Activated CD8-positive, alpha-beta memory T cell treated with anti-CD3 and anti-CD28 coated beads, Interleukin-2, amount 50 U/mL, for 1 hour (primary cell): ENCODE results near the gene TENM4.

Source experiments
- DNase-seq: peaks from one replicate; pipeline ENCODE4 v3.0.0-alpha.2; 2020; ENCODE audit errors: extremely low read depth

Gene TENM4

DNA sequence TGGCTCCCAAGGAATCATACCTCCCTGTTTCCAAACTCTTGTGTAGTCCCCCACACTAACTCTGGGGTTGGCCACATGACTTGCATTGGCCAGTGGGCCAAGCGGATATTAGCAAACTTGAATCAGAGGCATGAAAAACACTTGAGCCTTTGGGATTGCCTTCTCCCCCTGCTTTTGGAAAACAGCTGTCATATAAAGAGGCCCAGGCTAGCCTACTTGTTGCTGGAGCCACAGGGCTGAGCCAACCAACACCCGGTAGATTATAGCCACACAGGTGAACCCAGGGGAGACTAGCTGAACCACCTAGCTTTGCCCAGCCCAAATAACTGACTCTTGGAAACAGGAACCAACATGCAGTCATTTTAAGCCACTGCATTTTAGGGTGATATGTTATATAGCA is 354.8 kb downstream of the TENM4 start:
- DNase-seq, result no peak

DNA sequence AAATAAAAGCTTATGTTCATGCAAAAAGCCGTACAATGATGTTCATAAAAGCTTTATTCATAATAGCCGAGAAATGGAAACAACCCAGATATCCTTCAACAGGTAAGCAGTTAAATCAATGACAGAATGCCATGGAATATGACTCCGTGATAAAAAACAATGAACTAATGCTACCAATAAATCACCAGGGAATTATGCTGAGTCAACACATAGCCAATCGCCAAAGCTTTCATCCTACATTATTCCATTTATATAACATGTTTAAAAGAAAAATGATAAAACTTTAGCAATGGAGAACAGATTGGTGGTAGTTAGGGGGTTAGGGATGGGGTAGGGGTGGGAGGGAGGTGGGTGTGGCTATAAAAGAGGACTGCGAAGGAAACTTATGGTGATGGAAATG is 356.4 kb downstream of the TENM4 start:
- DNase-seq, result no peak

DNA sequence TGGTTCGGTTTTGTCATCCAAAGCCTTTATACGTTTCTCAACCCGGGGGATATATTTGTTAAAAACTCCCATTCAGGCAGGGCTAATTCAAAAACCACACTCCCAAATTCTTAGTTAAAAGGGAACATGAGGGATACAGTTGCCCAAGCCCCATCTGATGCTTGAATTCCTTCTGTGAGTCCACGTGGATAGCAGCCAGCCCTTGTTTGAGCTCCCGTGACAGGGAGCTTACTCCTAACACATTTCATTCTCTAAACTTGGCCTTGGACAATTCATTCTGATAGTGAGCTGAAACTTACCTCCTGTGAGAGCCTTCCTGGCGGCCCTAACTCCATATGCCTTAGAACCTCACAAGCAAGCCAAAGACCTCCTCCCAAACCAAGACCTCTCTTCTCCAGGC is 357.5 kb downstream of the TENM4 start:
- DNase-seq, result no peak

DNA sequence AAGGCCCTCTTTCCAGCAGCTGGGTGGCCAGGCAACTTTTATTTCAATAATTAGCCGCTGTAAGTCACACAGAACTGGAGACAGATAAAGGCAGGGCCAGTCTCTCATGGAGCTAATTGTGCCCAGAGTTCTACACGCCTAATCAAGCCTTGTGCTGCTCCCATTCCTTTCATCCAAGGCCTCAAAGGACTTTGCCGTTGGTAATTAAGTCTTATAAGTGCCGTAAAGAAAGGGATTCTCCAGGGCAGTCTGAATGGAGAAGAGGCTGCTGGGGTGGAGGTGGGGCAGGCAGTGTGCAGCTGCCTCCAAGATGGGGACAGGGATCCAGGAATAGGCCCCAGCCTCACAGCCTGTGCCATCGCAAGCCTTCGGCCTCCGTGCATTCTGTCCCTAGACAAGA is 357.9 kb downstream of the TENM4 start:
- DNase-seq, result no peak

DNA sequence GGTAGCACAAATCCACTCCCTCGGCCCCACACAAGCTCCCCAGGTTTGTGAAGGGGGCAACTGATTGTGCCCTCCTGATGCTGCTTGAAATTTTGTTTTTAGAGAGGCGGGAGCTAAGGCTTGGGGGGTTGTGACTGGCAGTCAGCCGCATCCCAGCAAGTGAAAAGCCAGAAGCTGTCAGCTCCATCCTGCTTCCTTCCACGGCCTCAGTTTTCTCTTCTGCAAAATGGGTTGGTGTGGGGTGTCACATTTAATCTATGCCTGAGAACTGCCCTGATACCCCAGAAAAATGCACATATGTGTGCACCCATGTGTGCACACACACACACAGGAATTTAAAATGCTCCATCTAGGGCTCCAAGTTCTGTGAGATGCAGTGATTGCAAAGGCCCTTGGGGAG is 358.6 kb downstream of the TENM4 start:
- no peak for DNase-seq

DNA sequence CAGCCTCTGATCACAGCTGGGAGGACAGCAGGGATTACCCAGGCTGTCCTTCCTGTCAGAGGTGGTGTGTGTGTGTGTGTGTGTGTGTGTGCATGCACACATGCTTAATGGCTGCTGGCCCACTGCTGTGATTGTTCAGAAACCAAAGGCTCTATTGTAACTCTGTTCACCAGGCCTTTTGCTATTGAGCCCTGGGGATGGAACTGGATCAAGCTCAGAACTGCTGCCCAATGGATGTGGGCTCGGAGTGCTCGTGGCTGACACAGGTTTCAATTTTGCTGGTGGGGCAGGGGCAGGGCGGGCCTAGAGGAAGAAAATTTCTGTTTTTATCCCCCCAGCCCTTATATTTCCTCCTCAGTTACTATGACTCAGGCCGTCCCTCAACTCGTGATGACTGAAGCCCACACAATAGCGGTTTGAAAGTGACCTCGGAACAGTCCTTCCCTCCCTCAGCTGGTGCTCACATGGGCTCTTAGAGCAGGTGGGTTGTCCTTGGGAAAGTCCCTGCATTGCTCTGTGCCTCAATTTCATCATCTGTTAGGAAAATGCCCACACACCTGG is 359.3 kb downstream of the TENM4 start:
- no peak for DNase-seq

DNA sequence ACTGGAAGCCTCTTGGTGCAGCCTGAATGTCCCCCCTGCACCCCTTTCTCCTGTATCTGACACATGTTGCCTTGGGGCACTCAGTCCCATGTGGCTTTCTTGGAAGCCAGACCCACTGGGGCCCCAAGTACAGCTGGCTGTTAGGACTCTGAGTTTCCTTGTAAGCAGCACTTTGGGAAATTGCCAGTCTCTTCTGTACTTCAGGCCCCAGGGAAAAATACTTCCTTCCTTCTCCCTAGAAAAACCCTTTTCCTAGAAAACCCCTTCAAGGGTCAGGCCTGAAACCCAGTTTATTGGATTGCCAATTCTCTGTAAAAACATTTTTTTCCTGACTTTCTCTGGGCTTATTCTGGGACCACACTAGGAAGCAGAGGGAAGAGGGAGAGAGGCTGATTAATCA is 360.3 kb downstream of the TENM4 start:
- no peak for DNase-seq

DNA sequence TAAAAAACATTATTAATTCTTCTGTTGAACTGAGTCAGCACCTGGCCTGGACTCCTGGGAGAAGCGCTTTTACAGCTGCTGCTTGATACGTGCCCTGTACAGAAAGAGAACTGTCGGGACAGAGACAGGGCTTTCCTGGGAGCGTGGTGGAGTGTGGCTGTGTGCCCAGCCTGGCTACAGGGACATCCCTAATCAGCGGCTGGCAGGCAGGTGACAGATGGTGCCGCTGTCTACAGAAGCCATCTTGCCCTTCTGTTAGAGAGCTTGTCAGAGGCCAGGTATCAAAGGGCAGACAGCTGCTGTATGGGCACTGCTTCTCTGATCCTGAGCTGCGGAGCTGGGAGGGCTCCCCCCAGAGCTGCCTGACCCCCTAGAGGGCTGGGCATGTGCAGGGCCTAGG is 361.8 kb downstream of the TENM4 start:
- DNase-seq, result no peak

DNA sequence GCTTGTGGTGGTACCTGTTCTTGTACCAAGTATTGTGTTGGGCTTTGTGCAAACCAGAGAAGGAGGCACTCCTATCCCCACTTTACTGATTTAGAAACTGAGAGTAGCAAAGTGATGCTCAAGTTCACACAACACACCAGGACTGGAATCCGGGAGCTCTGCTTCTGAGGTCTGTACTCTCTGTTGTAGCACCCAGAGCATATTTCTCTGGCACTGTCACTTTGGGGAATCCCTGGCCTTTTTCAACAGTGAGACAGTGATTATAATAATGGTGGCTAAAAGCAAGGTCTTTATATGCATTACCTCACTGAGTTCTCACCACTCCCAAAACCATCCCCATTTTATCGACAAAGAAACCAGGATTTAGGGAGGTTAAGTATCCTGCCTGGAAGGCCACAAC is 362.4 kb downstream of the TENM4 start:
- DNase-seq, result no peak

DNA sequence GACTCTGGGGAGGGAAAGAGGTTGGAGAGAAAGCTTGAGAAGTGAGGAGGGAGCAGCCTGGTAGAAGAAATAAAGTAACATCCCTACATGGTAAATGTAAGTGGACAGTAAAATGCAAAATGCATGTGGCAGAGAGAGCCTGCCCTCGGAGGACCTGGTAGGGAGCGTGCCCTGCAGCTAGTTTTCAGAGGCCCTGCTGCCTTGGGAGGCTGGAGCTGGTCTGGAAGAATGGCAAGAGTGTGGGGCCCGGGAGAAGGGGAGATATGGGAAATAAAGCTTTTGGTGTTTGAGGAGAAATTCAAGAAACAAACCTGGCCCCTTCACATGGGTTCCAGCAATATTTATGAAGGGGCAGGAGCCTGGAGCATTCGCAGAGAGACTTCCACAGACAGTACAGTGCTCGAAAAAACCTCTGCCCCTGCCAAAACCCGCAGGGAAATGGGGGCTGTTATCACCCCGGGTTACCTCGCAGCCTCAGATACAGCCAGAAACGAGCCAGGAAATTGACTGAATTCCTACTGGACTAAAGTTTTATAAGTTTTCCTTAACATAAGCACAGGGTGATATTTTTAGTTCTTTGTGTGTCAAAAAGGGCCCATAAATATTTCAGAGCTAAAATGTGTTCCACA is 363.0 kb downstream of the TENM4 start:
- DNase-seq, result no peak

DNA sequence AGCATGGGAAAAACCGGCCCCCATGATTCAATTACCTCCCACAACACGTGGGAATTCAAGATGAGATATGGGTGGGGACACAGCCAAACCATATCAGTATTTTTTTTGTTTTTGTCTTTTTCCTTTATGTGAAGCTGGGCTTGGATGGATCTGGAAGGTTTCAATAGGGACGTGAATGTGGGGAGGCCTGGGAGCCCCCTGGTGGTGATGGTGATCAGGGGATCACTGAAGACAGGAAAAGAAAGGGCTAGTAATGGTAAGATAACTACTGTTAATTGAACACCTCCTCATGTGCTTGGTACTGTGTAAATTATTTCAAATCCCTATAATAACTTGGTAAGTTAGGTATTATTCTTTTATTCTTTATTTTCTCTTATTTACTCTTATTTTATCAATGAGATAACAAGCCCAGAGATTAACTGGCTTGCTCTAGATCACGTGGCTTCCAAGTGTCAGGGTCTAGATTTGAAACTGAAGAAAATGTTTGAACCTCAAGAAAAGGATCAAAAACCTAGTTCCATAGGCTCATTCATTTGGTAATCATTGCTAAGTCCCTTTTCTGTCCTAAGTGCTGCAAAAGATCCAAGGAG is 364.2 kb downstream of the TENM4 start:
- no peak for DNase-seq

DNA sequence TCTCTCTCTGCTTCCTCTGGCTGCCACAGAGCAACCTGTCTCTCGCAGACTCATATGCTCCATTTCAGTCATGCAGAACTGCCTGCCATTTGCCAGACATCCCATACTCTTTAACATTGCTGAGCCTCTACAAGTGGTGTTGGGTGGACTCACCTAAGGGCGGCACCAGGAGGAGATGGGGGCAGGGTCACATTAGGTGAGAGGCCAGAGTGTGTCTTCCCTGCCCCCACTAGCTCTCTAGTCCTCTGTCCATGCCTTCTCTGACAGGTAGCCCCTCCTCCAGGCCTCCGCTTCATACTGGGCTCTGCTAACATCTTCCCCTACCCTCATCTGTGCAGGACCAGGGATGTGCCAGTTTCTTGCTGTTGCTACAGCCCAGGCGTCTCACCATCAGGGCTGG is 366.3 kb downstream of the TENM4 start:
- DNase-seq, result no peak

DNA sequence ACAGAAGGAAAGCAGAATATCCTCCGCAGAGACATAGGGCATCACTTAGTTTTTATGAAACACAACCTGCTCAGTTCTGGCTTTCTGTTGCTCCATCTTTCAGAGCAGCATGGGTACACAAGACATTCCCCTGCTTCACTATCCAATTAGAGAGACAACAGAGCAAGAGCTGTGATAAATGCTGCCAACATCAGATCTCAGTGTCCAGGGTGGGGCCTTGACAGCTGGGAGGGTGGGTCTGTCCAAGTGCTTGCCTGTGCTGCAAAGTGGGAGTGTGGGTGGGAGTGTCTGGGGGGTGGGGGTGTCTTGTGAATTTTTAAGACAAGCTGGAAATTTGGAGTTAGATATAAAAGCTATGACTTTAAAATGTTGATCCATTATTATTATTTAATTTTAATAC is 369.6 kb downstream of the TENM4 start:
- no peak for DNase-seq

DNA sequence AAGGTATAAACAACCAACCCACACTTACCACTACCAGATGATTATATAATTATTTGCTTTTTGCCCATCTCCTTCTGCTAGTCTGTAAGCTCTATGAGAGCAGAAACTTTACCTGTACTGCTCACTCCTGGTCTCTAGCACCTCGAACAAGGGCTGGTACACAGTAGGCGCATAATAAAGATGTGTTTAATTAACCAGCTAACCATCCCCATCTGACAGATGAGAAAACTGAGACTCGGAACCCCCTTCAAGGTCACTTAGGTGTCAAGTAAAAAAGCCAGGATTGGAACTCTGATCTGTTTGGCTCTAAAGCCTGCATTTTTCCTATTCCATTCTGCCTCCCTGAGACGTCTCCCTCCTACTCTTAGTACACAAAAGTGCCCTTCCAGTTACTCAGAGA is 370.3 kb downstream of the TENM4 start:
- no peak for DNase-seq

DNA sequence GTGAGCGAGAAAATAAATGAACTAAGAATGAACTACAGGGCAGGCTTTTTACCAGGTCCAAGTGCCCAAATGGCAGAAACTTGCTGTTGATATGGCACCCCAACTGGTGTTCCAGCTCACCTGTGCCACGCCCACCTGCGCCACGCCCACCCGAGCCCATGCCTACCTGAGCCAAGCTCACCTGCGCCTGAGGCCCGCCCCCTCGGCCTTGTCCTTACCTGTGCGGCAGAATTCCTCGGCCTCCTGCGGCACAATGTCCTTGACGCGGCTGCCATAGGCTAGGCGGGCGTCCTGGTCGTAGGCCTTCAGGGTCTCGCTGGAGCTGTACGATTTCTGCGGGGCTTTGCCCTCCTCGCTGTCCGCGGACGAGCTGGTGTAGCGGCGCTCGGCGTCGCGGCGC is 371.3 kb downstream of the TENM4 start:
- DNase-seq, result no peak

DNA sequence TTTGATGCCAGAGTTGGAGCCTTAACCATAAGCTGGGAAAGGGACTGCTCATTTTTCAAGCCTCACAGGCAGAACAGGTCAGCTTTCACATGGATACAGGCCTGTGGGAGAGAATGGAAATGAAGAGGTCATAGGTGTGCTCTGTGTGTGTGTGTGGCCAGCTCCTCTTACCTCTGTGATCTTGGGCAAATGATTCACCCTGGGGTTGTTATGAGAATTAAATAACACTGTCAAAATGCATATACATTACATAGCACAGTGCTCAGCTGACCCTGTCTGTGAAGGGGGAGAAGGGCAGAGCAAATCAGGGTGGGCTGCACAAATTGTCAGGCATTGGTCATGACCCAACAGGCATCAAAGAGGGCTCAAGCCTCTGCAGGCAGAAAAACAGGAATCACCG is 372.5 kb downstream of the TENM4 start:
- no peak for DNase-seq

DNA sequence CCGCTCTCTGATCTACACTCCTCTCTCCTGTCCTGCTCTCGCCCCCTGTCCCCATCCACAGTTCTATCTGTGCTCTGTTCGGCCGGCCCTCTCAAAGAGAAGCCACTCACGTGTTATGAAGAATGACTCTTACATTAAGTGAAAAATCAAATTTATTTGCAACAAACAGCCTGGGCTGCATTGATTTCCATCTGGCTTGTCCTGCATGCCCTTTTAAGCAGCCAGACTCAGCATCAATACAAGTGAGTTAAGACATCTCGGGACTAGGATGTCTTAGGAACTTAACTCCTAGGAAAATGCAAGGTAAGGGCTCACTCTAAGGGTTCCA is 373.5 kb downstream of the TENM4 start:
- no peak for DNase-seq

DNA sequence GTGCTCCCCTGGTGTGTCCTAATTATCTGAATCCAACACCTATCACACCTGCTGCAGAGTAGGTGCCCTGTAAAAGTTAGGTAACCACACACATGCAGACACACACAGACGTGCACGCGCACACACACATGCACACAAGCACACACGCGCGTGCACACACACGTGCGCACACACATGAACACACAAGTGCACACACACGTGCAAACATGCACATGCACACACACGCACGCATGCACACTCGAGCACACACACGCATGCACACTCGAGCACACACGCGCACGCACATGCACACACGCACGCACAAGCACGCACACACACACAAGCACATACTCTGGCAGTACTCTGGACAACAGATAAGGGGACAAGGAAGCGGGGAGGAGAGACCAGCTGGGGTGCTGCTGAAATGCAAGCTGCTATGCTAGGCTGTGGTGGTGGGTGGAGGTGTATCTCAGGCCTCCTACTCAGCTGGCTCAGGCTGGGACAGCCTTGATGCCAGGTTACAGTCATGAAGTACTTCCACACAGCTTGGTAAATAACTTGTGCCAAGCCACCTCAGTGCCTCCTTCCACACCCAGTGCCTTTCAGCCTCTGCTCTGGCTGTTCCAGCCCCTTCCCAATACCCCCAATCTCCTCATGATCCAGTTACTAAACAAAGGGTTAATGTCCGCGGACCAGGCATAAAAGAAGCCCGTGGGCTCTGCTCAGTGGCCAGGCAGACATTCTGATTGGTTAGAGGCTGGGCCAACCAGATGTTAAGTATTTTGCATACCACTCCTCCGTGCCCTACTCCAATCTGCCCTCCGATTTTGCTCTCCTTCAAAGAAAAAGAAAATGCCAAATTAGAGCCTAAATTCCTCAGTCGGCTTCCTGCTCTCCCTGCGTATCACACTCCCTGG is 374.1 kb downstream of the TENM4 start:
- no peak for DNase-seq

DNA sequence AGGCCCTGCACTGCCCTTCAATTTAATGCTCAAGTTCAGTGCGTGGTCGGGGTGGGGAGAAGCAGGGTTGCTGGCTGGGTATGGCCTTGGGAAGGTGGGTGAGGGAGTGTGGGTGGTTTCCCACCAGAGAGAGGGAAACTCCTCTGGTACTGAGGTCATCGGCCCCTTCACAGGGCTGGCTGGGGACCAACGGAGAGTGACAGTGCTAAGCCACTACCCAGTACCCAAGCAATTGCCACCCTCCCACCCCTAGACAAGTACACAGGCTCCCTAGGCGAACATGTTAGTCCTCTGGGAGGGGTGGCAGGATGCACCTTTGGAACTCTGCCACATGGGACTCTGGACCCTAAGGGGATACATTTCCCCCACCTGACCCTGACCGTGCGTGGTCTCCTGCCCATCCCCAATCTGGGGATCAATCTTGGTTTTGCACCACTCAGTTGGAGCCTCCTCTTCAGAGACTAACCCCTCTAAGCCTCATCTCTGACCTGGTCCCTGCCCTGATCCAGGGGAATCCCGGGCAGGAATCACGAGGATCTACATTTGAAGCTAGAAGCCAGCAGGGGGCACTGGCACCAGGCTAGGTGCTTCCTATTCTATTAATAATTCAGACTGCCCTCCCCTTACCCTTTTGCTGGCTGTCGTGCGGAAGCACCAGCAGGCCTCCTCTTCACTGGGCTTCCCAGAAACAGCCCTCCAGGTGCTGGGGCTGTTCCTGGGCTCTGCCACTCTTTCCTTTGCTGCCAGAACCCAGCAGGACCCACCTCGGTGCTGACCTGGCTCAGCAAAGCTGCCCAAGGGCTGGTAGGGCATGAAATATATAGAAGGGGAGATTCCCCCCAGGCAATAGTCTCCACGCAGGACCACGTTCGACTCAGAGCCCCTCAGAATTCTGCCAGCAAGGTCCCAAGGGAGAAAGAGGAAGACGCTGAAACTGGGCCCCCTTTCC is 377.7 kb downstream of the TENM4 start:
- DNase-seq, result no peak

DNA sequence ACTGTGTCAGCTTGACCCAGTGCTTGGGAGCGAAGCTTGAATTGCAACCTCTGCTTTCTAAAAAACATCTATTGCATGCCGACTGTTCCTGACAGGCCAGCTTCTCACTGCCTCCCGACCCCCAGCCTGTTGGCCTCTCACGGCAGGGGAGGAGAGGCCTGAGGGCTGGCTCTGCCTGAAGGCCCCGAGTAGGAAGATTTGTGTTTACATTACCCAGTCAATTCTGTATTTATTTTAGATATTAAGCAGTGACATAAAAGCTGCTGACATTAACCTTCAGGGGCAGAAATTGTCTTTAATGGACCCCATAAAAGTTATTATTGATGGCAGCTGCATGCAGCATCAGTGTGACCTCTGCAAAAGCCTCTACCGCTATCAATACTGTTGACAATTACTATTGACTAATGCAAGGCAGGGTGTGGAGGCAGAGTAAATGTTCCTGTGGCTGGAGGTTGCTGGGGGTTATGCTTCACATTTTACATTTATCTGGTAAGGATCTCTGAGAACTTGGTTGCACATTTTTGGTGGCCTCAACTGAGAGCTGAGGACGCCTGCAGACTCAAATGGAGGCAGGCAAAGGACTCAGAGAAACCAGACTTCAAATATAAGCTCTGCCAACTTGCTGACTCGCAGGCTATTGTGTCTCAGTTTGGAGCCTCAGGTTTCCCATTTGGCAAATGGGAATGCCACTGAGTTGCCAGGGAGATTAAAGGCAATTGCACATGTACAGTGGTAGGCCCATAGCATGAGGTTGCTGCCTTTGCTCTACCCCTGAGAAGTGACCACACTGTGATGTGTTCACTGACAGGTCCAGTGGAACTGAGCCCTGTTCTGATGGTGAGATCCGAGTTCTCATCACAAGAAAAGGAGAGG is 380.5 kb downstream of the TENM4 start:
- DNase-seq, result no peak

DNA sequence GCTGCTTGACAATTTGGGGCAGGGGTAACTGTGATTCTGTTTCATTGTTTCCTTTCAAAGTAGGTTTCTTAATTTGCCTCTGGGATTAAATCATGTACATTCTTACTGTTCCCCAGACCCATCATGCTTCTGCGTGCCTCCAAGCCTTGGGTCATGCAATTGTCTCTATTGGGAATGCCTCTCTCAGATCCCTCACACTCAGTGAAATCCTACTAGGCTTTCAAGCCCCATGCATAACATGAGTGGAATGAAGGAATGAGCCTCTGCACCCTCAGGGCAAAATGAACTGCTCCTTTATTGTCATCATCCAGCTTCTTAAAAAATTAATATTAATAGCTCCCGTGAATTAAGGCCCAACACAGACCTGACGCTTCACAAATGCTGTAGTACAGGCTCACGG is 381.7 kb downstream of the TENM4 start:
- no peak for DNase-seq
